GM18870 (cell line): ENCODE results near the gene IGF1R.

Experiments
- ATAC-seq: cut with Tn5 transposase; IDR thresholded peaks from one replicate; pipeline ENCODE4 v1.9.1; 2021; ENCODE audit warnings: moderate library complexity; ENCODE audit not compliant: unreplicated experiment

Gene IGF1R

GRCh38 chr15:98723195-98723594 lies 74.9 kb downstream of the IGF1R start:
- ATAC-seq: no peak

GRCh38 chr15:98724048-98724447 lies 75.7 kb downstream of the IGF1R start:
- no peak for ATAC-seq

- ATAC-seq: no peak
Observed at GRCh38 chr15:98724494-98724893, 76.2 kb downstream of the IGF1R start.

GRCh38 chr15:98725874-98726273 lies 77.5 kb downstream of the IGF1R start:
- no peak for ATAC-seq

- ATAC-seq: no peak
Observed at GRCh38 chr15:98727115-98728040, 79.0 kb downstream of the IGF1R start.

GRCh38 chr15:98728082-98728810 lies 79.9 kb downstream of the IGF1R start:
- ATAC-seq: no peak

- no peak for ATAC-seq
Observed at GRCh38 chr15:98728811-98729160, 80.4 kb downstream of the IGF1R start.

GRCh38 chr15:98729446-98730042 lies 81.2 kb downstream of the IGF1R start:
- no peak for ATAC-seq

- ATAC-seq: no peak
Observed at GRCh38 chr15:98730860-98731711, 82.7 kb downstream of the IGF1R start.

GRCh38 chr15:98731712-98732450 lies 83.5 kb downstream of the IGF1R start:
- no peak for ATAC-seq

GRCh38 chr15:98733098-98733497 lies 84.8 kb downstream of the IGF1R start:
- ATAC-seq: no peak

GRCh38 chr15:98734466-98735199 lies 86.3 kb downstream of the IGF1R start:
- no peak for ATAC-seq

GRCh38 chr15:98735304-98735703 lies 87.0 kb downstream of the IGF1R start:
- no peak for ATAC-seq

GRCh38 chr15:98735895-98736617 lies 87.7 kb downstream of the IGF1R start:
- ATAC-seq: no peak

GRCh38 chr15:98737159-98737558 lies 88.8 kb downstream of the IGF1R start:
- ATAC-seq: no peak

- ATAC-seq: no peak
Observed at GRCh38 chr15:98737721-98738120, 89.4 kb downstream of the IGF1R start.

- ATAC-seq: no peak
Observed at GRCh38 chr15:98738689-98739401, 90.5 kb downstream of the IGF1R start.

GRCh38 chr15:98740295-98740694 lies 92.0 kb downstream of the IGF1R start:
- no peak for ATAC-seq
